GM18858 (cell line): ENCODE data around the gene ARPP21.

Experiments used
- ATAC-seq: cut with Tn5 transposase; IDR thresholded peaks from one replicate; pipeline ENCODE4 v1.9.1; 2021; ENCODE audit not compliant: unreplicated experiment

Gene ARPP21

GRCh38 chr3:35674451-35675109 lies 35.3 kb downstream of the ARPP21 start:
- no peak for ATAC-seq

- ATAC-seq: no peak
These were observed 35.9 kb downstream of the ARPP21 start for GRCh38 chr3:35675206-35675605.

- no peak for ATAC-seq
These were observed 36.3 kb downstream of the ARPP21 start for GRCh38 chr3:35675621-35676020.

GRCh38 chr3:35677797-35678196 lies 38.5 kb downstream of the ARPP21 start:
- no peak for ATAC-seq

GRCh38 chr3:35678643-35679161 lies 39.4 kb downstream of the ARPP21 start:
- no peak for ATAC-seq

- ATAC-seq: no peak
These were observed 40.2 kb downstream of the ARPP21 start for GRCh38 chr3:35679409-35680080.

- no peak for ATAC-seq
These were observed 41.7 kb downstream of the ARPP21 start for GRCh38 chr3:35680866-35681650.

- no peak for ATAC-seq
These were observed 45.8 kb downstream of the ARPP21 start for GRCh38 chr3:35685153-35685552.

GRCh38 chr3:35688826-35689225 lies 49.5 kb downstream of the ARPP21 start:
- ATAC-seq: no peak

GRCh38 chr3:35690271-35690670 lies 50.9 kb downstream of the ARPP21 start:
- no peak for ATAC-seq

- ATAC-seq: no peak
These were observed 66.6 kb downstream of the ARPP21 start for GRCh38 chr3:35705904-35706303.

- ATAC-seq: no peak
These were observed 68.6 kb downstream of the ARPP21 start for GRCh38 chr3:35707904-35708303.

GRCh38 chr3:35708394-35709271 lies 69.3 kb downstream of the ARPP21 start:
- ATAC-seq: no peak

GRCh38 chr3:35709691-35710090 lies 70.4 kb downstream of the ARPP21 start:
- ATAC-seq: no peak

GRCh38 chr3:35710554-35710953 lies 71.2 kb downstream of the ARPP21 start:
- ATAC-seq: no peak

- ATAC-seq: no peak
These were observed 79.6 kb downstream of the ARPP21 start for GRCh38 chr3:35718921-35719320.

GRCh38 chr3:35721628-35722027 lies 82.3 kb downstream of the ARPP21 start:
- ATAC-seq: no peak

- no peak for ATAC-seq
These were observed 83.6 kb downstream of the ARPP21 start for GRCh38 chr3:35722902-35723301.

GRCh38 chr3:35723480-35724097 lies 84.3 kb downstream of the ARPP21 start:
- ATAC-seq: no peak

GRCh38 chr3:35724106-35724505 lies 84.8 kb downstream of the ARPP21 start:
- no peak for ATAC-seq
